ENCODE results near the gene JPH3. TPM values are rescaled to one million over a fixed set of nuclear protein-coding genes. Genes with fewer than 3 reads are reported as not detected.
A peak's percentile ranks its signal among the peaks of the same experiment; 100 is the strongest.

The JPH3 gene
- polyA plus RNA-seq, 12 donors, result 0.26 to 3.1 (median 0.44) TPM; not detected in 2

GRCh38 chr16:87696726-87697125 is 94.4 kb downstream of the JPH3 start:
- DNase-seq, result no peak

GRCh38 chr16:87697256-87697655 is 94.9 kb downstream of the JPH3 start:
- no peak for DNase-seq

GRCh38 chr16:87697792-87698191 is 95.5 kb downstream of the JPH3 start:
- DNase-seq, result no peak

- no peak for DNase-seq
Observed at GRCh38 chr16:87698241-87698640, 95.9 kb downstream of the JPH3 start.

GRCh38 chr16:87698676-87699199 is 96.4 kb downstream of the JPH3 start:
- no peak for DNase-seq

GRCh38 chr16:87700406-87701077 is 98.2 kb downstream of the JPH3 start:
- DNase-seq, result no peak

- no peak for DNase-seq
Observed at GRCh38 chr16:87701078-87701460, 98.8 kb downstream of the JPH3 start.

GRCh38 chr16:87701505-87701921 is 99.2 kb downstream of the JPH3 start:
- DNase-seq, result no peak

GRCh38 chr16:87702325-87702811 is 100.1 kb downstream of the JPH3 start:
- peak; percentile 42 for DNase-seq

- DNase-seq, result no peak
Observed at GRCh38 chr16:87703071-87703470, 100.8 kb downstream of the JPH3 start.

- DNase-seq, result no peak
Observed at GRCh38 chr16:87703835-87704375, 101.6 kb downstream of the JPH3 start.

GRCh38 chr16:87704754-87705353 is 102.5 kb downstream of the JPH3 start:
- DNase-seq, result no peak

- no peak for DNase-seq
Observed at GRCh38 chr16:87705771-87706277, 103.5 kb downstream of the JPH3 start.

- no peak for DNase-seq
Observed at GRCh38 chr16:87706278-87707000, 104.1 kb downstream of the JPH3 start.

- DNase-seq, result no peak
Observed at GRCh38 chr16:87707097-87707496, 104.8 kb downstream of the JPH3 start.

- no peak for DNase-seq
Observed at GRCh38 chr16:87707714-87708580, 105.6 kb downstream of the JPH3 start.

- DNase-seq, result no peak
Observed at GRCh38 chr16:87708881-87709638, 106.8 kb downstream of the JPH3 start.

- no peak for DNase-seq
Observed at GRCh38 chr16:87709677-87710076, 107.4 kb downstream of the JPH3 start.

- no peak for DNase-seq
Observed at GRCh38 chr16:87710887-87711286, 108.6 kb downstream of the JPH3 start.

GRCh38 chr16:87712184-87712762 is 110.0 kb downstream of the JPH3 start:
- no peak for DNase-seq

All from muscle of arm (tissue), 12 donors.